Bronchial epithelial cell (primary cell): ENCODE results near the gene AVL9. TPM values are rescaled to one million over a fixed set of nuclear protein-coding genes. Genes with fewer than 3 reads are reported as not detected.

Experiments used
- DNase-seq: peaks from one replicate; pipeline ENCODE4 v3.0.0-alpha.2; 2010; ENCODE audit warnings: low read depth
- FAIRE-seq: peaks from 2 replicates; lab custom pipeline; 2011; peaks lifted over from hg19 to GRCh38; lab: Jason Lieb, UNC
- H3K27me3 ChIP-seq: 2 replicates; pipeline ENCODE4 v1.5.1; 2011; ENCODE audit warnings: low read length; ENCODE audit not compliant: control insufficient read depth, insufficient read depth
- H3K36me3 ChIP-seq: 2 replicates; pipeline ENCODE4 v1.5.1; 2011; ENCODE audit warnings: low read length; ENCODE audit not compliant: control insufficient read depth, insufficient read depth
- H3K4me3 ChIP-seq: 2 replicates; pipeline ENCODE4 v1.5.1; 2011; ENCODE audit warnings: mild to moderate bottlenecking, low read depth, low read length, control low read depth
- total RNA-seq: library from RNA; depleted of rRNA; stranded (reverse); fragments of >200 nt; gene quantifications from 2 replicates; pipeline ENCODE4 v1.2.1, GENCODE V29; 2014
- TF ChIP-seq, protein P1 (sequence below): IDR thresholded peaks from 2 replicates; pipeline ENCODE4 v1.5.1; 2011; ENCODE audit warnings: mild to moderate bottlenecking, moderate library complexity, low read length, control low read depth, inconsistent platforms; ENCODE audit not compliant: insufficient read depth, severe bottlenecking

Gene AVL9
- total RNA-seq, 1 donor from 2014 or later = 34.0 TPM

DNA sequence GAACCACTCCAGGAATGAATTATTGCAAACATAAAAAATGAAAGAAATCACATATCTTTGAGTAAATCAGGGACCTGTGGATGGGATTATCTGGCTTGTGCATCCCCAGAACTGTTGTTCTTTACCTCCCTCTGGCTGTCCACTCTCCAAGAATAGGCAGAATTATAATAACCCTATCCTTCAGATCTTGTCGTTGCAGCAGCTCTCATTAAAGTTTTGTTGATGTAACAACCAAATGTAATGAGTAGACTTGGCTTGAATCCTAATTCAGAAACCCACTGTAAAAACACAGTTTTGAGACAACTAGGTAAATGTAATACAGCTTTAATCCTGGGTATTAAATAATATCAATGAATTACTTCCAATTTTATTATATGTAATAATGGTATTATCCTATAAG is 21.3 kb upstream of the AVL9 start:
- DNase-seq (no peak), FAIRE-seq (no peak)
- H3K36me3 ChIP-seq = no peaks in the 10 kb centered on the region
- TF ChIP-seq, protein P1, sequence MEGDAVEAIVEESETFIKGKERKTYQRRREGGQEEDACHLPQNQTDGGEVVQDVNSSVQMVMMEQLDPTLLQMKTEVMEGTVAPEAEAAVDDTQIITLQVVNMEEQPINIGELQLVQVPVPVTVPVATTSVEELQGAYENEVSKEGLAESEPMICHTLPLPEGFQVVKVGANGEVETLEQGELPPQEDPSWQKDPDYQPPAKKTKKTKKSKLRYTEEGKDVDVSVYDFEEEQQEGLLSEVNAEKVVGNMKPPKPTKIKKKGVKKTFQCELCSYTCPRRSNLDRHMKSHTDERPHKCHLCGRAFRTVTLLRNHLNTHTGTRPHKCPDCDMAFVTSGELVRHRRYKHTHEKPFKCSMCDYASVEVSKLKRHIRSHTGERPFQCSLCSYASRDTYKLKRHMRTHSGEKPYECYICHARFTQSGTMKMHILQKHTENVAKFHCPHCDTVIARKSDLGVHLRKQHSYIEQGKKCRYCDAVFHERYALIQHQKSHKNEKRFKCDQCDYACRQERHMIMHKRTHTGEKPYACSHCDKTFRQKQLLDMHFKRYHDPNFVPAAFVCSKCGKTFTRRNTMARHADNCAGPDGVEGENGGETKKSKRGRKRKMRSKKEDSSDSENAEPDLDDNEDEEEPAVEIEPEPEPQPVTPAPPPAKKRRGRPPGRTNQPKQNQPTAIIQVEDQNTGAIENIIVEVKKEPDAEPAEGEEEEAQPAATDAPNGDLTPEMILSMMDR = no peak
- no peaks in the 10 kb centered on the region for H3K27me3 ChIP-seq
- no peak overlapping the region for H3K4me3 ChIP-seq

DNA sequence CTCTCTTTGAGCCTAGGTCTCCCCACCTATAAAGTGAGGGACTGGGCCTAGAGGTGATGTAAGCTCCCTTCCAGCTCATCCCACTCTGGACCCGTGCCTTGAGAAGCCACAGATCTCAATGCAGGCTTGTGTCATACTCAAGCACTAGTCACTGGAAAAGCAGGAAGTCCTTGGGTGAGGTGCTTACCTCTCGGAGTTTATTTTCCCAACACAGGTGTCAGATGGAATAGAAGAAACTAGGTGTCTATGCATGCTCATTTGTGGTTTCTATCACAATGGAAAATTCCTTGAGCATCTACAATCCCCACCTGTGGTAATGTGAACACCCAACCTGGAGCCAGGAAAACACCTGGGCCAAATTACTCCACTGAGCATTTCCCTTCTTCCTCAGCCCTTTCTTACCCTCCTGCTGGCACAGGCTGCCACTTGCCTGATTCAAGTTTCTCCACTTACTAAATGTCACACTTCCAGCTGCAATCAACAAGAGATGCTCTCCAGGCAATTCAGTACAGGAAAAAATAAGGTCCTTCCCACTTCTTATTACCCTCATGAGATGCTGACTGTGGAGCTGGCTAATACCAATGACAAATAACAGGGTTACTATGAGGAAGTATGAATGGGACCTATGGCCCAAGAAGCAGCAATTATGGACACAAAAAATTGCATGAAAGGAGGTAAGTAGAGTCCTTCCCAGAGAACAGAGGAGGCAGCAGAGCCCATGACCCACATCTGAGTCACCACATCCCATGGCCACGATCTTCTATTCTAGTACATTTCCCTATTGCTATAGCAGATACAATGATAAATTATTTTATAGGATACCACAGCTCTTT is 18.3 kb upstream of the AVL9 start:
- Histone ChIP-seq H3K36me3 (no peaks in the 10 kb centered on the region), H3K4me3 (no peak overlapping the region), H3K27me3 (no peaks in the 10 kb centered on the region)
- FAIRE-seq (peak; percentile 77), DNase-seq (peak; percentile 94)
- TF ChIP-seq, protein P1 = no peak

DNA sequence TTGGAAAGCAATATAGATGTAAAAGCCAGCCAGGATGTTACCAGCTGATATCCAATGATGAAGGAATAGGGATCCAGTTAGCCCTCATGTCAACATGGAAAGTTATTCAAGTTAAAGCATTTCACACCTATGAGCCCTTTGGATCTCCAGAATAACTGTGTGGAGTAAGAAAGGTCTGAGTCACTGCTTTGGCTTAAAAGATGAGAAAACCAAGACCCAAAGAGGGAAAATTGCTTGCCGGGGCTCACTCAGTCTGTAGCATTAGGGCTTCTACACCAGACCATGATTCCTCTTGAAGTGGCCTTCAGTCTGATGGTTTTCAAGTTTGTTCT is 17.7 kb upstream of the AVL9 start:
- no peak overlapping the region for H3K4me3 ChIP-seq

DNA sequence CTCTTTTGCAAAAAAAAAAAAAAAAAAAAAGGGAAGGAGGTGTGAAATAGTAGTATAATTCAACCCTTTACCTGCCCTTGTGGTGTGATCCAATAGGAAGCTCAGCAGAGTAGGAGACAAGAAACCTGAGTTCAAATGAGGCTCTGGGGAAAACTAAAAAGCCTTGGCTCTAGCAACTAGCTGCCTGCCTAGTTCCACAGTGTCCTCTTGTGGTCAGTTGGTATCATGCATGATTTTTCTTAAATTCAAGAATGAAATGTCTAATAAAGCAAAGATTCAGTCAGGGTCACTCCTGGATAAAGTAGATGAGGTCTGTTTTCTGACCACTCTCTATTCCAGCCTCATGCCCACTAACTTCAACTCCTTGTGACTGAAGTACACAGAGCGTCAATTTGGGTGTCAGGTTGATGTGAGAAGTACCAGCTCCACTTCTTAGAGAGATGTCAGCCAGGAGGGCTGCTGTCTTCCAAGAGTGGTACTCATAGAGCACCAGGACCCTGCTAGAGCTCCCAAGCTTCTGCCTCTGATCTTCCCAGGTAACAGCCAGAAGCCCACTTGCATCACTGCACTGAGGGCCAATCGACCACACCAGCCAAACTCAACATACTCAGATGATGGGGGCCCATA is 15.6 kb upstream of the AVL9 start:
- TF ChIP-seq, protein P1 = peak; percentile 92

More for the DNA sequence above, 17.7 kb upstream of the AVL9 start:
- Histone ChIP-seq H3K36me3 (no peaks in the 10 kb centered on the region), H3K27me3 (no peaks in the 10 kb centered on the region)
- DNase-seq (peak; percentile 54), FAIRE-seq (no peak)
- TF ChIP-seq, protein P1 = no peak

DNA sequence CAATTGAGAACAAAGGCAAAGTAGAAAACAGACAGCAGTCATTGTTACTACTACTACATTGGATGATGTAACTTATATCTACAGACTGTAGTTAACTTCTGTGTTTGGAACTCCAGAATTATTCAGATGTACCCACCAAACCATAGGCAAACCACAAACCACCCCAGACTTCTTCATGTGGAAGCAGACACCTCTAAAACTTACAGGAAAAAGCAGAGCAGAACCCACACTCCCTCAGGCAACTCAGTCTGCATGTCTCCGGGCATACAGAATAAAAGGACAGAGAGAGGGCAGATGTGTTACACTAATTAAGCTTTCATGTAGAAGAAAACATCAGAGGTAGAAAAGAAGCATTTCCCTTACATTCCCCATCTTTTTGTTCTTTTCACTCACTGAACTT is 14.1 kb upstream of the AVL9 start:
- TF ChIP-seq, protein P1 = no peak
- Histone ChIP-seq H3K36me3 (no peaks in the 10 kb centered on the region), H3K27me3 (no peaks in the 10 kb centered on the region), H3K4me3 (no peak overlapping the region)
- FAIRE-seq = no peak
- DNase-seq = no peak

More for the DNA sequence above, 15.6 kb upstream of the AVL9 start:
- no peak overlapping the region for H3K4me3 ChIP-seq
- DNase-seq (peak; percentile 67), FAIRE-seq (no peak)
- H3K27me3 ChIP-seq = no peaks in the 10 kb centered on the region
- H3K36me3 ChIP-seq = no peaks in the 10 kb centered on the region
